Measurements from ENCODE around the gene PTPRT. TPM values are rescaled to one million over a fixed set of nuclear protein-coding genes. Genes with fewer than 3 reads are reported as not detected.

Gene PTPRT
- total RNA-seq, 6 experiments from 2014 or later: not detected

DNA sequence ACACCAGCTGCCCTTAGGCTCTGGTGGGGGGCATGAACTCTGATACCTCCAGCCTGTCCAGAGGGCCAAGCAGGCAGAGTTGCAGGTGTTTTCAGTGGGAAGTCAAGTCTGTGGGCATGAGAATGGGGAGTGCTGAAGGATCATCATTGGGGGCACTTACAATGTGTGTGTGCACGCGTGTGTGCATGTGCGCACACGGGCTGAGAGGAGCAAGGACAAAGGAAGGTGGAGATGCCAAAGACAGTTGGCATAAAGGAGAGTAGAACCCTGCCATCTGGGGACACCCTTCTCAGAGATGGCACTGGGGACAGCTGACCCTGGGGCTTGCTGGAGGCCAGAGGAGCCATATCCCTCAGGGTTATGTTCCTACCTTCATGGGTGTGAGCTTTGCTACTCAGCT, 1163.1 kb downstream of the PTPRT start:
- no peaks in the 10 kb centered on the region for H3K36me3 Mint-ChIP-seq (ENCODE audit: low read depth)
- no peaks in the 10 kb centered on the region for H3K27me3 Mint-ChIP-seq (ENCODE audit: insufficient read depth)
- TF ChIP-seq, protein P1, sequence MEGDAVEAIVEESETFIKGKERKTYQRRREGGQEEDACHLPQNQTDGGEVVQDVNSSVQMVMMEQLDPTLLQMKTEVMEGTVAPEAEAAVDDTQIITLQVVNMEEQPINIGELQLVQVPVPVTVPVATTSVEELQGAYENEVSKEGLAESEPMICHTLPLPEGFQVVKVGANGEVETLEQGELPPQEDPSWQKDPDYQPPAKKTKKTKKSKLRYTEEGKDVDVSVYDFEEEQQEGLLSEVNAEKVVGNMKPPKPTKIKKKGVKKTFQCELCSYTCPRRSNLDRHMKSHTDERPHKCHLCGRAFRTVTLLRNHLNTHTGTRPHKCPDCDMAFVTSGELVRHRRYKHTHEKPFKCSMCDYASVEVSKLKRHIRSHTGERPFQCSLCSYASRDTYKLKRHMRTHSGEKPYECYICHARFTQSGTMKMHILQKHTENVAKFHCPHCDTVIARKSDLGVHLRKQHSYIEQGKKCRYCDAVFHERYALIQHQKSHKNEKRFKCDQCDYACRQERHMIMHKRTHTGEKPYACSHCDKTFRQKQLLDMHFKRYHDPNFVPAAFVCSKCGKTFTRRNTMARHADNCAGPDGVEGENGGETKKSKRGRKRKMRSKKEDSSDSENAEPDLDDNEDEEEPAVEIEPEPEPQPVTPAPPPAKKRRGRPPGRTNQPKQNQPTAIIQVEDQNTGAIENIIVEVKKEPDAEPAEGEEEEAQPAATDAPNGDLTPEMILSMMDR (IDR thresholded peaks at IDR 0.05): no peak
- DNase-seq: no peak
- H3K4me3 Mint-ChIP-seq: no peak overlapping the region
- no peaks in the 10 kb centered on the region for H3K4me1 Mint-ChIP-seq (ENCODE audit: low read depth)
- peaks cover 57% of the 10 kb centered on the region for H3K9me3 Mint-ChIP-seq
- H3K27ac Mint-ChIP-seq: no peak overlapping the region

DNA sequence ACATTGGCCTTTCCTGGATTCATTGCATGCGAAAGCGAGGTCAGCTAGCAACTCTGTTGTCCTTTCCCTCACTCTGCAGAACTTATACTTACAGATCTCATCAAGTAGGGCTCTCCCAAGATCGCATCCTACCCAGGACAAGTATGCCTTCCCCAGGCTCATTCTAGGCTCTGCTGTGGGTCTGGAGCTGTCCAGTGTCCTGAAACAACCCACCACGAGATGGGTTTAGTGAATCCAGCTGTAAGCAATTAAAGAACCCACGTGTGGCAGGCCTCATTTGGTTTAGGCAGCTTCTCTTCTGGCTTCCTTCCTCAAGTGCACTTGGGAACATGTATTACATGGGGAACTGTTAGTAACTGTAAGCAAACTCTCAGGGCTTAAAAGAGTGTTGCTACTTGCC, 1165.1 kb downstream of the PTPRT start:
- no peaks in the 10 kb centered on the region for H3K27me3 Mint-ChIP-seq (ENCODE audit: insufficient read depth)
- no peak overlapping the region for H3K4me3 Mint-ChIP-seq
- TF ChIP-seq, protein P1 (IDR thresholded peaks at IDR 0.05): no peak
- DNase-seq: no peak
- H3K9me3 Mint-ChIP-seq: peaks cover 49% of the 10 kb centered on the region
- peaks cover 5% of the 10 kb centered on the region; the same call in 1 of the 2 replicates for H3K36me3 Mint-ChIP-seq (ENCODE audit: low read depth)
- H3K27ac Mint-ChIP-seq: no peak overlapping the region
- no peaks in the 10 kb centered on the region for H3K4me1 Mint-ChIP-seq (ENCODE audit: low read depth)
